HG03095 (cell line): ENCODE results near the gene OLA1.

Experiments
- ATAC-seq: cut with Tn5 transposase; IDR thresholded peaks from one replicate; pipeline ENCODE4 v1.9.1; 2021; ENCODE audit warnings: moderate library complexity; ENCODE audit not compliant: unreplicated experiment

Gene OLA1

DNA sequence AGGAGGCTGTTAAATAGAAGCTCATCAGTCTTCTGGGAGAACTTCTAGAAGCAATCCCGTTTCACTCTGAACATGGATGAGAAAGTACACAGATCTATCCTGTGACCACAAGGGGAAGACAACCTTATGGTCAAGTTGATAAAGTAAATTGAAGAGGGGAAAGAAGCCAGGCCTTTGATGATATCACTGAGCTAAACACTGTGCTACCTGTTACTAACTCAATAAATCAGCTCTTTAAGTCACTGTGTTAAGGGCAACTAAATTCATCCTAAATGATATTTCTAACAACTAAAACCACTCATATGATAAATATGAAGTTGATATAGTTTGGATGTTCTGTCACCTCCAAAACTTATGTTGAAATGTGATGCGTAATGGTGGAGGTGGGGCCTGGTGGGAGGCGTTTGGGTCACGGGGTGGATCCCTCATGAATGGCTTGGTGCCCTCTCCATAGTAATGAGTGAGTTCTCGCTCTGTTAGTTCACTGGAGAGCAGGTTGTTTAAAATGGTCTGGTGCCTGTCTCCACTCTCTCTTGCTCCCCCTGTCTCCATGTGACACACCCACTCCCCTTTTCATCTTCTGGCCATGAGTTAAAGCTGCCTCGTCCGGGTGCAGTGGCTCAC lies 23.6 kb downstream of the OLA1 start:
- ATAC-seq: no peak

DNA sequence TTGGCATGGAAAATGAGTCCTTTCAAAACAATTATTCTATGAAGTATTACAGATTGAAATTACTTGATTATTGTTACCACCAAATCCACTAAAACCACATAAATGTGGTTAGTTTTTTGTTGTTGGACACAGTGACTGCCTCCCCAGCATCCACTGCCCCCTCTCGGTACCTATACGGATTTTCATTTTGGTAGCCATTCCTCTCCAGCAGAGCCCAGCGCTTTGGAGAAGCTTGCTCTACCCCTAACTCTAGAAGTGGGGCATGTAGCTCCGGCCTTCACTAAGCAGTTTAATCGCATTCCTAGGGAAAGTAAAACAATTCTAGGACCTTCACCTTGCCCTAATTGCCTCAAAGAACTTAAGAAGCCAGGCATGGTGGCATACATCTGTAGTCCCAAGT lies 24.2 kb downstream of the OLA1 start:
- no peak for ATAC-seq

DNA sequence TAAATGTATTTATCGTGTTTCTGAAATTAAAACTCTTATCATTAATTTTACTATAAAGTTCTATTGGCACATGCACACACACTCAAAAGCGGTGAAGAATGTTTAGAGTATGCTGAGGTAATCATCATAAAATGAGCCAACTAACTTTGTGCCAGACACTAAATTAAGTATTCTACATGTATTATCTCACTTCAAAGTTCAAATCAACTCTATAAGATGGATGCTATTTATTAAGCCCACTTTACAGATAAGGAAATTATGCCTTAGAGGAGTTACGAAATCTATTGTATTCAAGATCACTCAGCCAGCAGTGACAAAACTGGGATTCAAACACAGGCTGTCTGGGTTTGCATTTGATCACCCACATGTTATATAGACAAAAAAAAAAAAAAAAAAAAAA lies 24.9 kb downstream of the OLA1 start:
- no peak for ATAC-seq

DNA sequence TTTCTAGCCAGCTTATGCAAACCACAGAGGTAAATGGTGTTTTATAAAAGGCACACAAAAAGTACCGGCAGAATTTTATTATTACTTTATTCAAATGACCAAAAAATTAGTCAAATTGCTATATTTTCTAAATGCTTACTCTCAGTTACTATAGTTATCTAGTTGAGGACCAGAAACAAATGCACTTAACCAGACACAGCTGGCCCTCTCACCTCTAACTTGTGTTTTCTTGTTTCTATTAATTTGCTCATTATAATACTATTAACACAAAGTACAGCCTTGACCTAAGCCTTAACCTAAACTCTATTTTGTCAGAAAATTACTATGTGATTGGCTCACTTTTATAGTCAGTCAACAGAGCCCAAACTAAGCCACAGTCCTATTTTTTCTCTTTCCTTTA lies 26.2 kb downstream of the OLA1 start:
- ATAC-seq: no peak

DNA sequence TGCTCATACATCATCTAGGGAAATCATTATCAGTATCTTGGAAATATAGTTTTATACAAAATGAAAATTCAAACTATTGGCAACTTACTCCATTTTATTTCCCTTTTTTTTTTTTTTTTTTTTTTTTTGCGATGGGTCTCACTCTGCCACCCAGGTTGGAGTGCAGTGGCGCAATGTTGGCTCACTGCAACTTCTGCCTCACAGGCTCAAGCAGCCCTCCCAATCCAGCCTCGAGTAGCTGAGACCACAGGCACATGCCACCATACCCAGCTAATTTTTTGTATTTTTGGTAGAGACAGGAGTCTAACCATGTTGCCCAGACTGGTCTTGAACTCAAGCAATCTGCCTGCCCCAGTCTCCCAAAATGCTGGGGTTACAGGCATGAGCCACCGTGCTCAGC lies 29.0 kb downstream of the OLA1 start:
- no peak for ATAC-seq

DNA sequence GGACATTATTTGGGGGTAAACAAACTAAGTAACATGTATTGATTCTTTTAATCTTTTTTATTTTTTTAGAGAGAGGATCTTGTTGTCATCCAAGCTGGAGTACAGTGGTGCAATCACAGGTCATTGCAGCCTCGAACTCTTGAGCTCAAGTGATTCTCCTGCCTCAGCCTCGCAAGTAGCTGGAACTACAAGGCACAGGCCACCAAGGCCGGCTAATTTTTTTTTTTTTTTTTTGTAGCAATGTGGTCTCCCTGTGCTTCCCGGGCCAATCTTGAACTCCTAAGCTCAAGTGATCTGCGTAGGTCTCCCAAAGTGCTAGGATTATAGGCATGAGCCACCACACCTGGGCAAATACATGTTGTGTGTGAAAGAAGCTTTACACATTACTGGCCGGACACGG lies 29.6 kb downstream of the OLA1 start:
- no peak for ATAC-seq

DNA sequence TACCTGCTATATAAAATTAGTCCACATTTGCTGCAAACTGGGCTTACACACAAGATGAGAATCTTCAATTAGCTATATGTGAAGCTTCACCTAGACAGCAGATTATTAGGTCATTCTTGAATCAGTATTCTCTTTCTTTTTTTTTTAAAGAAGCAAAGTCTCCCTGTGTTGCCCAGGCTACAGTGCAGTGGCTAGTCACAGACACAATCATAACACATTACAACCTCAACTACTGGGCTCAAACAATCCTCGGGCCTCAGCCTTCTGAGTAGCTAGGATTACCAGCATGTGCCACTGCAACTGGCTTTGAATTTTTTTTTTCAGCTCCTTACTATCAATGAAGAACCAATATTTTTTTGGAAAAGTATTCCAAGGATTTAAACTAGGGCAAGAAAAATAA lies 30.5 kb downstream of the OLA1 start:
- no peak for ATAC-seq

DNA sequence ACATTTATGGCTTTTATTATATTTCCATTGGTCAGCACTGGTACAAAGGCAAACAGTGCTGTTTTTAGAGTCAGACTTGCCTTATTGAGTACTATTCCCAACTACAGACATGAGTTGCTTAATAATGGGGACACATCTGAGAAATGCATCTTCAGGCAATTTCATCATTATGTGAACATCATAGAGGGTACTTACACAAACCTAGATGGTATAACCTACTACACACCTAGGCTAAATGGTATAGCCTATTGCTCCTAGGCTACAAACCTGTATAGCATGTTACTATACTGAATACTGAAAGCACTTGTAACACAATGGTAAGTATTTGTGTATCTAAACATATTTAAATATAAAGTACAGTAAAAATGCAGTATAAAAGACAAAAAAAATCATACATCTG lies 36.4 kb downstream of the OLA1 start:
- ATAC-seq: no peak

DNA sequence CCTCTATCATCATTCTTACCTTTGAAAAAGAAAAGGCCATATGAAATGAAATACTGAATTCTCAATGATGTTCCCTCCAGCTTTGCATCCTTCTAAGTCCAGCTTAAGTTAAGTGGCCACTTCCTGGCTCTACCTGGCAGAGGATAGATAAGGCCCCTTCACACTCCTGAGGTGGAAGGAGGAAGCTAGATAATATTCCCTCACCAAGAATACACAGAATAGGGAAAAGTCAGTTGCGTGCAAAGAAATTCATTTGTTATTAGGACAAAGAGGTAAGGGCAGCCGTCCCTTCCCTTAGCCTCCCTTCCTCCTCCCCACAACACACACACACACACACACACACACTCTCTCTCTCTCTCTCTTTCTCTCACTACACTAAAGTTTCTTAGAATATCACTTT lies 37.5 kb downstream of the OLA1 start:
- ATAC-seq: no peak

DNA sequence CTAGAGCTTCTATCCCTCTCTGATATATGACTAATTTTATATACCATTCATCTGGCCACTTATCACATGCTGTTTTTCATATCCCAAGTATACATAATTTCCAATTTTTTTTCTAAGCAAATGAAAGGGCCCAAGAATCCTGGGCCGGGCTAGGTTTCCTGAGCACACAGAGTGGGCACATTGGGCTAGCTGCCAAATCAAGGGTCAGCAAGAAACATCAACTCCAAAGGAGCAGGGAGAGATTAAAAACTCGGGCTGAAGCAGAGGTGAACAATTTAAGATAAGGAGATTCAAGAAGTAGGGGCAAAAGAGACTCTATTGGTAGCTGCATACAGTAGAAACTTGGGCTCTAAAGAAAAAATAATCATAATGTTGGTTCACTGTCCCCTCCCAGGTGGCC lies 39.0 kb downstream of the OLA1 start:
- ATAC-seq: no peak

DNA sequence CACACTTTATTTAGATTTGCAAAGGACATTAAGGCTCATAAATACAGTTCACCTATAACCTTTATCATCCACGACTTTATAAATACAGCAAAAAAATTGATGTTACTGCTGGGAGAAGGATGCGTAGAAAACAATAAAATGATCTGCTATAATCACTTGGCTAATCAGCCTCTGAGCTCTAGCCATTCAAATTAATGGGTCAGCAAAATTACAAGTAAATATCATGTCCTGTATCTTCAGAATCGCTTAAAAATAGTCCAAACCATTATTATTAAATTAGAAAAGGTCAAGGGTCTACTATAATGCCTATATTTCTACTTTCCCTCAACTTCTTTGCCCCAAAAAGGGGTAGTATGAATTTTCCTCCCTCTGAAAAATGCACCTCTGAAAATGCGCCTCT lies 40.3 kb downstream of the OLA1 start:
- no peak for ATAC-seq

DNA sequence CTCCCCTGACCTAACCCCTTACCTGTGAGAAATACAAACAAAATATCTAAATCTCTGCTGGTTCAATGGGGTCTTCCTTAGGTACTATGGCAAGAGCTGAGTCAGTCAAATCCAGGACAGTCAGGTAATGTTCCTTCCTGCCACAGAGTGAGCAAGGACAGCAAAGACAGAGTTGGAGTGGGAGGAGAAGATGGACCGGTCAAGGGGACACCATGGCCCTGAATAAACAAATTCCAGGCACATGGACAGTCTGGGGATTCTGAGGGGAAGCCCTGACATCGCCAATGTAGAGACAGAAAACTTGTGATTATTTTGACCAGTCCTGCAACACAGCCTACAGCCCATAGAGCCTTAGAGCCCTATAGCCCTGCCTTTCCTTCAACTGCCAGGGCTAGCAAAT lies 42.8 kb downstream of the OLA1 start:
- no peak for ATAC-seq

DNA sequence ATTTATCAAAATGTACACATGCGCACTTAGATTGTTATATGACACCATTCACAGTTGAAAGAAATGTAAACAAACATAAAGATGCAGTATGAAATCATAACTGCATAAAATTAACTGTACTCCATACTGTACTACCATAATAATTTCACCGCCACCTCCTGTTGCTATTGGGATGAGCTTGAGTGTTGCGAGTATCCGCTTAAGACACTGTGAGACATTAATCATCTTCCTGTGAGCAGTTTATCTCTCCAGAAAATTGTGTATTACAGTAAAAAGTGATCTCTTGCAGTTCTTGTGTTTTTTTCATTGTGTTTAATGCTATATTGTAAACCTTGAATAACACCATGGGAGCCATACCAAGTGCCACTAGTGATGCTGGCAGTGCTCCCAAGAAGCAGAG lies 46.1 kb downstream of the OLA1 start:
- no peak for ATAC-seq

DNA sequence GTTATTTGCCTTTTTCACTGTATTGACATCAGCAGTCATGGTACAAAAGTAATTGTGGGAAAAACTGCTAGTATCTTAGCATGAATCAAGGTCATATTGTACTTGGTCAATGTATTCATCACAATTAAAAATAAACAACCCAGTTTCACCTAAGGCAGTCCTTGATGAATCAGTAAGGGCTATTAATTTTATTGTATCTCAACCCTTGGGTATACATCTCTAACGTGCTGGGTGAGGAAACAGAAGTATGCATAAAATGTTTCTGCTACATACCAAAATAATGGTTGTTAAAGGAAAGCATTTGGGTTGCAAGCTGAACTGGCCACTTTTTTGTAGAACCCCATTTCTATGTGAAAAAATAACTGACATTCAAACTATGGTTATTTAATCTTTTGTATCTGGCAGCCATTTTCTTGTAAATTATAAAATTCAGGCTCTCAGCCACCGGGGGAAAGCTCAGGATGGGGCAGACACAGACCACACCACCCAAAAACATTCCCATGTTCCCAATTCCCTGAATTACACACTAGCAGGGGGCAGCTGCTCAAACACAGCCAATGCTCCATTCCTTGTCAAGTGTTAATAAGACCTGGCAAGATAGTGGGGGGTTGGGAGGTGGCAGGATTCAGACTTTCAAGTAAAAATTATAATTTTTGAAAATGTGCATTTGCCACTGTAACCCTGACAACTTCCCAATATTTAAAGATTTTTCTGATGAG lies 49.3 kb downstream of the OLA1 start:
- ATAC-seq: no peak

DNA sequence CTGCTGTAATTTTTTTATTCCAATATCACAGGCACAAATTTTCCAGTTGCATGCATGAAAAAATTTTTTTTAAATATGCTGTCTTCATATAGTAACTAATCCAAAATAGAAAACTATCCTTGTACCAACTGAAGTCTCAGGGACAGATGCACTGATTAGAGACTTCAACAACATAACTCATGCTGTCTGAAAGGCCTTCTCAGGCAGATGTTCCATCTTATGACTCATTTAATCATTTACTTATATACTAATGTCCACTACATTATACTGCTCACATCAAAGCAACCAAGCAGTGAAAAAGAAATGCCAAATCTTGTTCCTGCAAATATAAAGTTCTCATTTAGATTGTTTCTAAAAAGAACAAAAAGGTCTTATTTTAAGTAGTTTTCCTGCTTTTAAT lies 53.1 kb downstream of the OLA1 start:
- ATAC-seq: no peak

DNA sequence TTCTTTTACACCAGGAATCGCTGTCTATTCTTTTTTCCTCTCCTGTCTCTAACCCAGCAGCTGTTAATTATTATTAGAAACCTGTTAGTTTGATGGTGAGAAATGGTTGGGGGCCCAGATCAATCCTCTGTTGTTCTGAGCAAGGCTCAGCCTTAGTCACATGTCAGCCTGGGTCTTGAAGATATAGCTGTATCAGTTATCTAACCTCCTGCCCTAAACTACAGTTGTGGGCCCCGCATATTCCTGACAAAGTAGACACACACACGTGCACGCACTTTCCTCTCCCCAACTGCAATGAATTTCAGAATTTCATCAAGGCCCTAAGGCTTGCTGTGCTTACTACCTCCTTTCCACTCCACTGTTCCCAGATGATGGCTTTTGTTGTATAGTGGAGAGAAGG lies 54.6 kb downstream of the OLA1 start:
- no peak for ATAC-seq

DNA sequence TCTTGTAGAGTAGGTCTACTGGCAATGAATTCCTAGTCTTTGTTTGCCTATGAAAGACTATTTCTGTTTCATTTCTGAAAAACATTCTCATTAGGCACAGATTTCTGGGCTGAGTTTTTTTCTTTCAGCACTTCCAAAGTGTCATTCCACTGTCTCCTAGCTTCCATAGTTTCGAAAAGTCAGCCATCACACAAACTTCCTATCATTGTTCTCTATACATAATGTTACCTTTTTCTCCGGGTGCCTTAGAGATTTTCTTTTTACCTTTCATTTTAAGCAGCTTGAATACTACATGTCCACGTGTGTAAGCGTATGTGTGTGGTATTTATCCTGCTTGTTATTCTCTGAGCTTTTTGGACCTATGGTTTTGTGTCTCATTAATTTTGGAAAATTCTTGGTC lies 55.7 kb downstream of the OLA1 start:
- ATAC-seq: no peak

DNA sequence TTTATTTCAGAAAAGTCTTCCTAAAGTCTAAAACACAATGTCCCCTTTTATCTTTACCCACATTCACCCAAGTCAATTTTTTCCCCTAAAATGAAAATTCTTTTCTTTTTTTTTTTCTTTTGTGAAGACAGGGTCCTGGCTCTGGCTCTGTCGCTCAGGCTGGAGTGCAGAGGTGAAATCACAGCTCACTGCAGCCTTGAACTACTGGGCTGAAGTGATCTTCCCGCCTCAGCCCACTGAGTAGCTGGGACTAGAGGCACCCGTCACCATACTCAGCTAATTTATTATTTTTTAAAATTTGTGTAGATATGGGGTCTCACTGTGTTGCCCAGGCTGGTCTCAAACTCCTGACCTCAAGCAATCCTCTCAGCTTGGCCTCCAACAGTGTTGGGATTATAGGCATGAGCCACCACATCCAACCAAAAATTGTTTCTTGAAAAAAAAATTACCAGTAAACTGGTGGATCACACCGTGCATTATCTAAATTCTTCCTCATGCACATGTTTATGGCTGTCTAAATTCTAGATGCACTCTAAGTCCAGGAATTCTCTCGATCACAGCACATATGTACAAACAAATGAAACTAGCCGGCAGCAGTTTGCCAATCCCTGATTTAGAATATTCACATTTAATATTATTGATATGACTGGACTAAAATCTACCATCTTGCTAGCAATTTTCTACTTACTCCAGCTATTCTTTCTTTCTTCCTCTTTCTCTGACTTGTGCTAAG lies 56.8 kb downstream of the OLA1 start:
- no peak for ATAC-seq

DNA sequence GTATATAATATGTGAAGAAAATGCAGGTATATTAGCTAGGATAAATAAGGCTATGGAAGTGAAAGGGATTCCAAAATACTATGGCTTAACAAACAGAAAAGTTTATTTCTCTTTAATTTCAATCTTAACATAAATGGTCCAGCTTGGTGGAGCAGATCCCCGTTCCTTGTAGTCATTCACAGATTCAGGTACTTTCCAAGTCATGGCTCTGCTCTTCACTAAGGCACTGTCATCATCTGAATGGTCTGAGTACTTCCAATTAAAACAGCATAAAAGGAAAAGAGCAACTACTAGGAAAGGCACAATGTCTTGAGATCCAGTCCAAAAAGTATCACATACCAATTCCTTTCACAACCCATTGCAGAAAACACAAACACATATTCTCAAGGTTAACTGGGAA lies 63.4 kb downstream of the OLA1 start:
- no peak for ATAC-seq

DNA sequence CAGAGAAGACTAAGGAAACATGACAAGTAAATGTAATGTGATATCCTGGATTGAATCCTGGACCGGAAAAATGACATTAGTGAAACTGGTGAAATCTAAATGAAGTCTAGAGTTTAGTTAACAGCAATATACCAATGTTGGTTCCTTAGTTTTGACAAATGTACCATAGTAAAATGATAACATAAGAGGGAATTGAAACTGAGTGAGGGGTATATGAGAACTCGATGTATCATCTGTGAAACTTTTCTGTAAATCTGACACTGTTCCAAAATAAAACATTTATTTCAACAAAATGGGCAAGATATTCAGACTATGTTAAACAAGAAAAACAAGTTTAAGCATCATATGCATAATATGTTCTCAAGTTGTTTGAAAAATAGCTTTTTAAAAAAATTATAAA lies 63.8 kb downstream of the OLA1 start:
- no peak for ATAC-seq

DNA sequence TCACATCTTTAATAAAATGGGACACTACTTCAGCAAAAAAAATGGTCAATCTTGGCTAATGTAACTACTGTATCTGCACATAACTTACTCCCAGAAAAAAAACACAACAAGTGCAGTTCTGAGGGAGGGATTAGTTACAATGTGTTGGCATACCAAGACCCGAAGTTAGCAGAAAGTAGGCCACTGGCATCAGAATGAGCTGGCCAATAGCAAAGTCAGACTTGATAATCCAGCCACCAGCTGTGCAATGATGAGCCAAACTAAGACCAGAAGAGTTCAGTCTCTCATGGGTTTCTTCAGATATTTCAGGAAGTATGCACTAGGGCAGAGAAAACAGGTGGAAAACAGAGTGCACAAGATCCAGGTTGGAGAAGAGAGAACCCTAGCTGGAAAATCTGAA lies 65.3 kb downstream of the OLA1 start:
- ATAC-seq: no peak

DNA sequence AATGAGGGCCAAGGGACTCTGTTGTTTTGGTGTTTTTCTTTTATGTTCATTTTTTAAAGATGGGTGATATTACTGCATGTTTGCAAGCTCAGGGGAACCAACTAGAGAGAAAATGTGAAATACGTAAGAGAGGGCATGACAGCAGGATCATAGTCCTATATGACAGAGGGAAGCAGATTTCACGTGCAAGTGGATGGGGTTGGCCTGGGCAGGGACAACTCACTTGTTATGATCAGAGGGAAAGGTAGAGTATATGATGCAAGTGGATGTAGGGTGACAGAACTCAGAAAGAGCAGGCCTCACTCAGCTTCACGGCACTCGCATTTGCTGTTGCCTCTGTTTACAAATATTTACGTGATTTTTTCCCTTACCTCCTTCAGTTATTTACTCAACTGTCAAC lies 67.0 kb downstream of the OLA1 start:
- no peak for ATAC-seq
